ENCODE measurements around the gene PTGER1. TPM values are rescaled to one million over a fixed set of nuclear protein-coding genes. Genes with fewer than 3 reads are reported as not detected.

Gene PTGER1
- total RNA-seq, 1 experiment from 2014 or later = 2.2 TPM

GRCh38 chr19:14512406-14512961, 37.3 kb upstream of the PTGER1 start:
- Histone ChIP-seq H3K4me1 (ENCODE audit: control insufficient read depth, insufficient read depth, low read length) (peaks cover 30% of the 10 kb centered on the region), H3K4me3 (ENCODE audit: low read depth in 2 of 2, low read length in 2 of 2) (no peak overlapping the region), H3K27me3 (ENCODE audit: control insufficient read depth, insufficient read depth, low read length) (no peaks in the 10 kb centered on the region), H3K9me3 (ENCODE audit: control insufficient read depth, insufficient read depth, low read depth, low read length) (no peaks in the 10 kb centered on the region), H3K36me3 (ENCODE audit: control insufficient read depth, insufficient read depth, low read length) (peaks cover 10% of the 10 kb centered on the region), H3K27ac (ENCODE audit: low read length) (no peak overlapping the region)
- ChIA-PET CTCF (no interaction called here), POLR2A (interaction anchor here (0.5 kb wide), 1 partner anchor 675 kb away, joined by 12 read pairs; no protein-coding TSS in a partner anchor)
- BruUV-seq (replicated peaks) = no TSS peak
- no peak for TF ChIP-seq SIN3A (IDR thresholded peaks at IDR 0.05; ENCODE audit: borderline replicate concordance, insufficient read depth, low read depth, low read length)
- TF ChIP-seq, protein P1, sequence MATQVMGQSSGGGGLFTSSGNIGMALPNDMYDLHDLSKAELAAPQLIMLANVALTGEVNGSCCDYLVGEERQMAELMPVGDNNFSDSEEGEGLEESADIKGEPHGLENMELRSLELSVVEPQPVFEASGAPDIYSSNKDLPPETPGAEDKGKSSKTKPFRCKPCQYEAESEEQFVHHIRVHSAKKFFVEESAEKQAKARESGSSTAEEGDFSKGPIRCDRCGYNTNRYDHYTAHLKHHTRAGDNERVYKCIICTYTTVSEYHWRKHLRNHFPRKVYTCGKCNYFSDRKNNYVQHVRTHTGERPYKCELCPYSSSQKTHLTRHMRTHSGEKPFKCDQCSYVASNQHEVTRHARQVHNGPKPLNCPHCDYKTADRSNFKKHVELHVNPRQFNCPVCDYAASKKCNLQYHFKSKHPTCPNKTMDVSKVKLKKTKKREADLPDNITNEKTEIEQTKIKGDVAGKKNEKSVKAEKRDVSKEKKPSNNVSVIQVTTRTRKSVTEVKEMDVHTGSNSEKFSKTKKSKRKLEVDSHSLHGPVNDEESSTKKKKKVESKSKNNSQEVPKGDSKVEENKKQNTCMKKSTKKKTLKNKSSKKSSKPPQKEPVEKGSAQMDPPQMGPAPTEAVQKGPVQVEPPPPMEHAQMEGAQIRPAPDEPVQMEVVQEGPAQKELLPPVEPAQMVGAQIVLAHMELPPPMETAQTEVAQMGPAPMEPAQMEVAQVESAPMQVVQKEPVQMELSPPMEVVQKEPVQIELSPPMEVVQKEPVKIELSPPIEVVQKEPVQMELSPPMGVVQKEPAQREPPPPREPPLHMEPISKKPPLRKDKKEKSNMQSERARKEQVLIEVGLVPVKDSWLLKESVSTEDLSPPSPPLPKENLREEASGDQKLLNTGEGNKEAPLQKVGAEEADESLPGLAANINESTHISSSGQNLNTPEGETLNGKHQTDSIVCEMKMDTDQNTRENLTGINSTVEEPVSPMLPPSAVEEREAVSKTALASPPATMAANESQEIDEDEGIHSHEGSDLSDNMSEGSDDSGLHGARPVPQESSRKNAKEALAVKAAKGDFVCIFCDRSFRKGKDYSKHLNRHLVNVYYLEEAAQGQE (IDR thresholded peaks at IDR 0.05; ENCODE audit: insufficient read depth in 1 of 2, low read depth in 2 of 2, low read length in 1 of 2) = no peak
- TF ChIP-seq POLR2AphosphoS5 (IDR thresholded peaks at IDR 0.05; ENCODE audit: low read depth, low read length) = no peak
- no peak for TF ChIP-seq TCF7L2 (IDR thresholded peaks at IDR 0.05; ENCODE audit: low read depth, low read length)
- TF ChIP-seq, protein P2, sequence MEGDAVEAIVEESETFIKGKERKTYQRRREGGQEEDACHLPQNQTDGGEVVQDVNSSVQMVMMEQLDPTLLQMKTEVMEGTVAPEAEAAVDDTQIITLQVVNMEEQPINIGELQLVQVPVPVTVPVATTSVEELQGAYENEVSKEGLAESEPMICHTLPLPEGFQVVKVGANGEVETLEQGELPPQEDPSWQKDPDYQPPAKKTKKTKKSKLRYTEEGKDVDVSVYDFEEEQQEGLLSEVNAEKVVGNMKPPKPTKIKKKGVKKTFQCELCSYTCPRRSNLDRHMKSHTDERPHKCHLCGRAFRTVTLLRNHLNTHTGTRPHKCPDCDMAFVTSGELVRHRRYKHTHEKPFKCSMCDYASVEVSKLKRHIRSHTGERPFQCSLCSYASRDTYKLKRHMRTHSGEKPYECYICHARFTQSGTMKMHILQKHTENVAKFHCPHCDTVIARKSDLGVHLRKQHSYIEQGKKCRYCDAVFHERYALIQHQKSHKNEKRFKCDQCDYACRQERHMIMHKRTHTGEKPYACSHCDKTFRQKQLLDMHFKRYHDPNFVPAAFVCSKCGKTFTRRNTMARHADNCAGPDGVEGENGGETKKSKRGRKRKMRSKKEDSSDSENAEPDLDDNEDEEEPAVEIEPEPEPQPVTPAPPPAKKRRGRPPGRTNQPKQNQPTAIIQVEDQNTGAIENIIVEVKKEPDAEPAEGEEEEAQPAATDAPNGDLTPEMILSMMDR (IDR thresholded peaks at IDR 0.05) = no peak
- intact Hi-C loops (cut with micrococcal nuclease; ENCODE audit: unreplicated experiment) = no loop called here
- DNase-seq (ENCODE audit: low read depth, low spot score) (no peak), ATAC-seq (no peak)
- in situ Hi-C loops (cut with HindIII; ENCODE audit: low pct_unique_long_range_greater_than_20kb, low sequenced_read_pairs) = no loop called here

DNA sequence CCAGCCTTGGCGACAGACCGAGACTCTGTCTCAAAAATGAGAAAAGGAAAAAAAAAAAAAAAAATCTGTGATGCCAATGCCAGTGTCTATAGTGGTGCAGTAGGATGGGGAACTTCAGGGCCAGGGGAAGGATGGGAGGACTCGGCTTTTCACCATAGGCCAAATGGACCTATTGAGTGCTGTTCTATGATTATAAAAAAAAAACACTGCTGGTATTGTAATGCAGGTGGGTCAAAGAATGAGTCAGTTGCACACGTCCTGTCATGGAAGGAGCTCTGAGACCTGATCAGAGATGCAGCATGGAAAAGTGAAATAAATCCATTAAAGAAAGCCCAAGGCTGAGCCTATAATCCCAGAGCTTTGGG, 36.1 kb upstream of the PTGER1 start:
- CTCF ChIA-PET = no interaction called here
- ATAC-seq (no peak), DNase-seq (ENCODE audit: low read depth, low spot score) (no peak)
- peaks cover 32% of the 10 kb centered on the region for H3K4me1 ChIP-seq (ENCODE audit: control insufficient read depth, insufficient read depth, low read length)
- TF ChIP-seq POLR2AphosphoS5 (IDR thresholded peaks at IDR 0.05; ENCODE audit: low read depth, low read length) (no peak), SIN3A (IDR thresholded peaks at IDR 0.05; ENCODE audit: borderline replicate concordance, insufficient read depth, low read depth, low read length) (no peak), TCF7L2 (IDR thresholded peaks at IDR 0.05; ENCODE audit: low read depth, low read length) (no peak)
- TF ChIP-seq, protein P2 (IDR thresholded peaks at IDR 0.05) = no peak
- TF ChIP-seq, protein P1 (IDR thresholded peaks at IDR 0.05; ENCODE audit: insufficient read depth in 1 of 2, low read depth in 2 of 2, low read length in 1 of 2) = no peak
- no TSS peak for BruUV-seq (replicated peaks)
- peaks cover 6% of the 10 kb centered on the region for H3K36me3 ChIP-seq (ENCODE audit: control insufficient read depth, insufficient read depth, low read length)
- no peak overlapping the region for H3K27ac ChIP-seq (ENCODE audit: low read length)
- no peak overlapping the region for H3K4me3 ChIP-seq (ENCODE audit: low read depth in 2 of 2, low read length in 2 of 2)
- intact Hi-C loops (cut with micrococcal nuclease; ENCODE audit: unreplicated experiment) = no loop called here
- H3K9me3 ChIP-seq (ENCODE audit: control insufficient read depth, insufficient read depth, low read depth, low read length) = no peaks in the 10 kb centered on the region
- in situ Hi-C loops (cut with HindIII; ENCODE audit: low pct_unique_long_range_greater_than_20kb, low sequenced_read_pairs) = no loop called here
- H3K27me3 ChIP-seq (ENCODE audit: control insufficient read depth, insufficient read depth, low read length) = no peaks in the 10 kb centered on the region
- POLR2A ChIA-PET = interaction anchor here (0.6 kb wide), 1 partner anchor 1681 kb away, joined by 4 read pairs; no protein-coding TSS in a partner anchor
